CD4-positive, alpha-beta T cell (primary cell): Measurements from ENCODE around the gene HIVEP3. TPM values are rescaled to one million over a fixed set of nuclear protein-coding genes. Genes with fewer than 3 reads are reported as not detected.
A peak's percentile ranks its signal among the peaks of the same experiment; 100 is the strongest.

ENCODE experiments used
- ATAC-seq: fragments of 200-7000 bp; cut with Tn5 transposase; one replicate; pipeline ENCODE4 v1.10.0; 2022; ENCODE audit warnings: mild to moderate bottlenecking; ENCODE audit not compliant: poor library complexity
- CTCF ChIA-PET: fragments of 350-600 bp; sonication (Branson Sonifier 250); formaldehyde crosslinking; loops from one replicate; lab custom pipeline; 2021; ENCODE audit warnings: antibody characterized with exemption, inconsistent platforms; lab: Charles Lee
- POLR2A ChIA-PET: fragments of 350-600 bp; sonication (Branson Sonifier 250); formaldehyde crosslinking; loops from one replicate; lab custom pipeline; 2021; ENCODE audit warnings: antibody characterized with exemption, inconsistent platforms; lab: Charles Lee
- DNase-seq, 14 experiments: peaks; one replicate each; pipeline ENCODE4 v3.0.0-alpha.2; 2013 to 2020; ENCODE audit warnings: mixed read lengths in 2 of 14
- H3K27ac ChIP-seq, 2 donors: one replicate each; pipeline versions ENCODE4 v1.5.1 to v1.7.0; 2013; ENCODE audit warnings: low read length in 2 of 2, low read depth in 1 of 2, mild to moderate bottlenecking in 1 of 2
- H3K27me3 ChIP-seq, 2 experiments: 1 replicate in 1 of 2; 2 replicates in 1 of 2; pipeline versions ENCODE4 v1.6.1 to v1.7.0; 2013; ENCODE audit warnings: low read length in 2 of 2, control low read depth in 1 of 2, mild to moderate bottlenecking in 1 of 2, moderate library complexity in 1 of 2; ENCODE audit not compliant: insufficient read depth in 2 of 2, control insufficient read depth in 1 of 2
- H3K36me3 ChIP-seq: one replicate; pipeline ENCODE4 v1.6.1; 2013; ENCODE audit warnings: low read length, control low read depth; ENCODE audit not compliant: insufficient read depth
- H3K4me1 ChIP-seq: one replicate; pipeline ENCODE4 v1.6.1; 2013; ENCODE audit warnings: low read length, control low read depth; ENCODE audit not compliant: insufficient read depth
- H3K4me3 ChIP-seq: one replicate; pipeline ENCODE4 v1.5.1; 2013; ENCODE audit warnings: mild to moderate bottlenecking, low read length, moderate library complexity
- H3K9me3 ChIP-seq, 2 experiments: 1 replicate in 1 of 2; 2 replicates in 1 of 2; pipeline versions ENCODE4 v1.6.1 to v1.7.0; 2013; ENCODE audit warnings: low read length in 2 of 2, mild to moderate bottlenecking in 2 of 2, control low read depth in 1 of 2, moderate library complexity in 1 of 2; ENCODE audit not compliant: control insufficient read depth in 1 of 2, insufficient read depth in 1 of 2
- H3K27ac Mint-ChIP-seq: one replicate; pipeline ENCODE4 v1.8.0; 2020; ENCODE audit warnings: mixed read lengths
- H3K27me3 Mint-ChIP-seq: one replicate; pipeline ENCODE4 v1.8.0; 2021; ENCODE audit warnings: mixed read lengths
- H3K36me3 Mint-ChIP-seq: one replicate; pipeline ENCODE4 v1.8.0; 2021; ENCODE audit warnings: low read depth, mixed read lengths
- H3K4me1 Mint-ChIP-seq: one replicate; pipeline ENCODE4 v1.8.0; 2021; ENCODE audit warnings: low read depth, mixed read lengths
- H3K4me3 Mint-ChIP-seq: one replicate; pipeline ENCODE4 v1.8.0; 2020; ENCODE audit warnings: mild to moderate bottlenecking, mixed read lengths
- H3K9me3 Mint-ChIP-seq: one replicate; pipeline ENCODE4 v1.8.0; 2020; ENCODE audit warnings: mixed read lengths
- intact Hi-C, 2 experiments: fragments of 100-400 bp; cut with DNase I in 1 of 2; cut with micrococcal nuclease in 1 of 2; formaldehyde crosslinking; loops; one replicate each; pipeline versions ENCODE4 v1.15.1 to v1.9.0; 2023 to 2025; cut with DNase I, micrococcal nuclease
- total RNA-seq, 174 experiments: library from RNA in 2 of 174; stranded (reverse) in 2 of 174; gene quantifications; one replicate each; pipeline ENCODE4 v1.2.3 and lab custom pipeline; 2021 to 2026
- TF ChIP-seq, protein P1 (sequence below): fragments of 200-600 bp; IDR thresholded peaks from one replicate; pipeline ENCODE4 v1.8.0; 2022; ENCODE audit warnings: antibody characterized with exemption, mild to moderate bottlenecking

Gene HIVEP3
- total RNA-seq, 2 experiments from 2014 or later = 5.1 to 5.4 TPM

DNA sequence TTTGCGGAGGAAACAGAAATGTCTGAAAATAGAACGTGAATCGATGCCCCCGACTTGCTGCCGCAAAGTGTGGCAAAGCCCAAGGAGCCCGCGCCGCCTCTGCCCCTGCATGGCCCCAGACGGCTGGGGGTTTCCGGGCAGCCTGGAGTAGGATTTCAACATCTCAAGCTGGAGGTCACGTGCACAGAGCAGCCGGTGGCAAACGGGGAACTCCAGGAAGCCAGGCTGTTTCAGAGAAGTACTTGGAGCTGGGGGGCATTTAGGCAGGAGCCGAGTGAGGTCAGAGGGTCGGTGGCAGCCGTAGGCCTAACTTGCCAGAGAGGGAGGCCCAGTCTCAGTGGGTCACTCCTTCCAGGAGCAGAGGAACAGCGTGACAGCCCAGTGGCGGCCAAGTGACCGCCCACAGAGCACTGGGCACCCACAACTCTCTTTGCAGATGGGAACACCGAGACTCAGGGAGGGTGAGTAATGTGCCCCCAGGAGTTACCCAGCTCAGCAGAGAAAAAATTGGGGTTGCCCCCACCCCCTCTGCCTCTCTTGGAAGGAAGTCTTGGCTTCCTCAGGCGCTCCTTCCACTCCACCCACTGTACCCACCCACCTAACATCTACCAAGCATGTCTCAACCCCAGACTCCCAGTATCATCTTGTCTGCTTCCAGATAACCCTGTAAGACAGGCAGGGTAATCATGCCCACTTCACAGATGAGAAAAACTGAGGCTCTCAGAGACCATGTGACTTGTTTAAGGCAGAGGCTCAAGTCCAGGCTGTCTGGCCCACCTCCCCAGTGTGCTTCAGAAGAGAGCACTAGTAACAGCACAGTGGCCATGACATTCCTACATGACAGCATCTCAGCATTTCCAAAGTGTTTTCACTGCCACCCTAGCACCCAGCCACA lies 179.4 kb downstream of the HIVEP3 start:
- DNase-seq = peak; percentile 17 to 92 (median 46)
- Mint-ChIP-seq H3K27me3 (no peaks in the 10 kb centered on the region), H3K36me3 (no peaks in the 10 kb centered on the region), H3K27ac (peak overlapping the region; percentile 35), H3K9me3 (no peaks in the 10 kb centered on the region), H3K4me1 (peaks cover 48% of the 10 kb centered on the region), H3K4me3 (peak overlapping the region; percentile 73)
- TF ChIP-seq, protein P1, sequence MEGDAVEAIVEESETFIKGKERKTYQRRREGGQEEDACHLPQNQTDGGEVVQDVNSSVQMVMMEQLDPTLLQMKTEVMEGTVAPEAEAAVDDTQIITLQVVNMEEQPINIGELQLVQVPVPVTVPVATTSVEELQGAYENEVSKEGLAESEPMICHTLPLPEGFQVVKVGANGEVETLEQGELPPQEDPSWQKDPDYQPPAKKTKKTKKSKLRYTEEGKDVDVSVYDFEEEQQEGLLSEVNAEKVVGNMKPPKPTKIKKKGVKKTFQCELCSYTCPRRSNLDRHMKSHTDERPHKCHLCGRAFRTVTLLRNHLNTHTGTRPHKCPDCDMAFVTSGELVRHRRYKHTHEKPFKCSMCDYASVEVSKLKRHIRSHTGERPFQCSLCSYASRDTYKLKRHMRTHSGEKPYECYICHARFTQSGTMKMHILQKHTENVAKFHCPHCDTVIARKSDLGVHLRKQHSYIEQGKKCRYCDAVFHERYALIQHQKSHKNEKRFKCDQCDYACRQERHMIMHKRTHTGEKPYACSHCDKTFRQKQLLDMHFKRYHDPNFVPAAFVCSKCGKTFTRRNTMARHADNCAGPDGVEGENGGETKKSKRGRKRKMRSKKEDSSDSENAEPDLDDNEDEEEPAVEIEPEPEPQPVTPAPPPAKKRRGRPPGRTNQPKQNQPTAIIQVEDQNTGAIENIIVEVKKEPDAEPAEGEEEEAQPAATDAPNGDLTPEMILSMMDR = no peak
- H3K36me3 ChIP-seq = no peaks in the 10 kb centered on the region
- intact Hi-C loops = no loop called here
- ChIA-PET POLR2A (no interaction called here), CTCF (no interaction called here)
- peaks cover 50% of the 10 kb centered on the region for H3K4me1 ChIP-seq
- peak overlapping the region; percentile 39 for H3K4me3 ChIP-seq
- no peaks in the 10 kb centered on the region for H3K27me3 ChIP-seq
- peak; percentile 89 for ATAC-seq
- H3K9me3 ChIP-seq = no peaks in the 10 kb centered on the region
- H3K27ac ChIP-seq = peak overlapping the region in 1 of 2 donors; percentile 54

DNA sequence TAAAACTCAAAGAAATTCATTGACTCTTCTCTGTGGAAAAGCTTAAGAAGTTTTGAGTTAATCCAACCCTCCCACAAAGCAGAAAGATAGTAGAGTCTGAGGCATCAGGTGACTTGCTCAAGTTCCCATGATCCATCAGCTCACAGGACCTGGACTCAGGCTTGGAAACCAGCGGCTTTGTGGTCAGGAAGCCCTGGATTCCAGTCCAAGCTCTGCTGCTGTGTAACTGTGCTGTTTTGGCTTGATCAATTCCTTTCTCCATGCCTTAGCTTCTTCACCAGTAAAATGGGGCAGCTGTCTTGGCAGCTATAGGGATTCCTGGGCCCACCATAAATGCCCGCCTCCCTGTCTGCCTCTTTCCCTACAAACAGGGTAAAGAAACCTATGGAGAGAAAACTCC lies 180.2 kb downstream of the HIVEP3 start:
- Mint-ChIP-seq H3K4me3 (peak overlapping the region; percentile 73), H3K27ac (peak overlapping the region; percentile 35), H3K27me3 (no peaks in the 10 kb centered on the region), H3K36me3 (no peaks in the 10 kb centered on the region), H3K4me1 (peaks cover 48% of the 10 kb centered on the region), H3K9me3 (no peaks in the 10 kb centered on the region)
- ATAC-seq (no peak), DNase-seq (peak in 1 of 14 experiments; percentile 23)
- Histone ChIP-seq H3K27ac (peak overlapping the region in 1 of 2 donors; percentile 29), H3K4me3 (peak overlapping the region; percentile 39), H3K9me3 (no peaks in the 10 kb centered on the region), H3K27me3 (no peaks in the 10 kb centered on the region), H3K4me1 (peaks cover 50% of the 10 kb centered on the region), H3K36me3 (no peaks in the 10 kb centered on the region)
- POLR2A ChIA-PET = no interaction called here
- CTCF ChIA-PET = no interaction called here
- TF ChIP-seq, protein P1 = no peak
- intact Hi-C loops = no loop called here

DNA sequence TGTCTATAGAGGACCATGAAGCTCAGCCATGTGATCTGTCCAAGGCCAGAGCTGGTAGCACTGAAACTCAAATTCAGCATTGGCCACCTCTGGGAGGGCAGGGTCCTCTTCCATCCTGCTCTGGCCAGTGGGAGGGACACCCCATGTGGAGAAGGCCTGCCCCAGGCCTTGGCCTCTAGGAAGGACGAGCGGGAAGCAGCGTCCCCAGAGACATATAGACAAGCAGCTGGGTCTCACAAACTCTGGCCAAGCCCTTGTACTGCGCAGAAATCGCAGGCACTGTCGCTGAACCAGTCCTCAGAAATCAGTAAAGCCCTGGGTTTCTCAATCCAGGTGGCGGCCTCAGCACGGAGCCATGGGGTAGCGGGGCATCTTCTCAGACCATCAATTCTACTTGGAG lies 180.7 kb downstream of the HIVEP3 start:
- Mint-ChIP-seq H3K27me3 (no peaks in the 10 kb centered on the region), H3K4me3 (no peak overlapping the region), H3K36me3 (no peaks in the 10 kb centered on the region), H3K4me1 (peaks cover 48% of the 10 kb centered on the region), H3K27ac (no peak overlapping the region), H3K9me3 (no peaks in the 10 kb centered on the region)
- no peak overlapping the region for H3K4me3 ChIP-seq
- H3K27ac ChIP-seq = no peak overlapping the region
- ChIA-PET POLR2A (no interaction called here), CTCF (no interaction called here)
- TF ChIP-seq, protein P1 = no peak
- intact Hi-C loops = no loop called here
- H3K27me3 ChIP-seq = no peaks in the 10 kb centered on the region
- DNase-seq (no peak), ATAC-seq (no peak)
- H3K36me3 ChIP-seq = no peaks in the 10 kb centered on the region
- peaks cover 50% of the 10 kb centered on the region for H3K4me1 ChIP-seq
- no peaks in the 10 kb centered on the region for H3K9me3 ChIP-seq
